SK-N-SH (cell line): ENCODE data around the gene DUSP23.

Experiments used
- CHD2 ChIP-seq: fragments of 150-350 bp; IDR thresholded peaks from 2 replicates; pipeline ENCODE4 v1.6.1; 2018; ENCODE audit warnings: low read length; ENCODE audit not compliant: partially characterized antibody
- CTCF ChIP-seq: fragments of 200-600 bp; sonication (generic); IDR thresholded peaks from 2 replicates; pipeline ENCODE4 v1.6.1; 2017; ENCODE audit warnings: antibody characterized with exemption, mild to moderate bottlenecking, moderate library complexity
- EP300 ChIP-seq, 2 experiments: IDR thresholded peaks; 2 replicates each; pipeline versions ENCODE4 v1.4.0 to v1.6.1; 2012; ENCODE audit warnings: borderline replicate concordance in 1 of 2, low read depth in 1 of 2, low read length in 1 of 2
- EZH2phosphoT487 ChIP-seq: fragments of 200-600 bp; sonication (generic); IDR thresholded peaks from 2 replicates; pipeline ENCODE4 v1.6.1; 2017; ENCODE audit warnings: low read depth, mixed run types, mild to moderate bottlenecking, antibody characterized with exemption, moderate library complexity, borderline replicate concordance
- JUND ChIP-seq: IDR thresholded peaks from 2 replicates; pipeline ENCODE4 v1.4.0; 2012
- PBX3 ChIP-seq: IDR thresholded peaks from 2 replicates; pipeline ENCODE4; 2012
- POLR2AphosphoS5 ChIP-seq: IDR thresholded peaks from 2 replicates; pipeline ENCODE4 v1.6.1; 2012; ENCODE audit warnings: low read depth, low read length
- RAD21 ChIP-seq: IDR thresholded peaks from 2 replicates; pipeline ENCODE4 v1.6.1; 2012; ENCODE audit warnings: mild to moderate bottlenecking, low read length
- RFX5 ChIP-seq: IDR thresholded peaks from 2 replicates; pipeline ENCODE4 v1.6.1; 2012; ENCODE audit warnings: mild to moderate bottlenecking, improper control_type of control experiment, low read length
- SIN3A ChIP-seq: IDR thresholded peaks from 2 replicates; pipeline ENCODE4 v1.6.1; 2012; ENCODE audit warnings: low read depth, mild to moderate bottlenecking, low read length, moderate library complexity, borderline replicate concordance
- YY1 ChIP-seq: IDR thresholded peaks from 2 replicates; pipeline ENCODE4 v1.4.0; 2012; ENCODE audit warnings: low read depth, mild to moderate bottlenecking
- ZBTB33 ChIP-seq: IDR thresholded peaks from 2 replicates; pipeline ENCODE4 v1.4.0; 2012; ENCODE audit warnings: low read depth, borderline replicate concordance

- no peak for TF ChIP-seq CTCF
- no peak for TF ChIP-seq SIN3A
- TF ChIP-seq EP300 (IDR thresholded peaks at IDR 0.05; ENCODE audit: borderline replicate concordance in 1 of 2, low read depth in 1 of 2, low read length in 1 of 2) = no peak
- TF ChIP-seq EZH2phosphoT487 = no peak
- TF ChIP-seq JUND = no peak
- no peak for TF ChIP-seq ZBTB33
- no peak for TF ChIP-seq POLR2AphosphoS5
- TF ChIP-seq YY1 = no peak
- TF ChIP-seq RAD21 = no peak
- no peak for TF ChIP-seq CHD2
- TF ChIP-seq PBX3 = no peak
- TF ChIP-seq RFX5 = no peak
Observed at GRCh38 chr1:159774465-159774864, 6.3 kb upstream of the DUSP23 start.
